IMR-90 (cell line): ENCODE measurements around the gene MRTFB.

ENCODE experiments used
- BHLHE40 ChIP-seq: fragments of 150-350 bp; IDR thresholded peaks from 2 replicates; pipeline ENCODE4 v1.6.1; 2016; ENCODE audit warnings: mild to moderate bottlenecking, low read depth, low read length
- CEBPB ChIP-seq: IDR thresholded peaks from 2 replicates; pipeline ENCODE4 v1.6.1; 2012; ENCODE audit warnings: low read depth, low read length, improper control_type of control experiment
- CTCF ChIP-seq: conservative IDR thresholded peaks from 2 replicates; pipeline ENCODE4 v1.5.1; 2012; ENCODE audit warnings: mild to moderate bottlenecking, low read depth, low read length, improper control_type of control experiment
- ELK1 ChIP-seq: fragments of 150-350 bp; IDR thresholded peaks from 2 replicates; pipeline ENCODE4 v1.6.1; 2016; ENCODE audit warnings: low read depth, mild to moderate bottlenecking, low read length, moderate library complexity, borderline replicate concordance
- MAFK ChIP-seq: IDR thresholded peaks from 2 replicates; pipeline ENCODE4 v1.6.1; 2012; ENCODE audit warnings: low read depth, low read length, improper control_type of control experiment
- MAZ ChIP-seq: IDR thresholded peaks from 2 replicates; pipeline ENCODE4 v1.6.1; 2012; ENCODE audit warnings: low read depth, mild to moderate bottlenecking, low read length, improper control_type of control experiment, moderate library complexity, borderline replicate concordance
- POLR2A ChIP-seq: IDR thresholded peaks from 2 replicates; pipeline ENCODE4 v1.6.1; 2012; ENCODE audit warnings: mild to moderate bottlenecking, low read depth, low read length
- RAD21 ChIP-seq: IDR thresholded peaks from 2 replicates; pipeline ENCODE4 v1.6.1; 2012; ENCODE audit warnings: low read length, improper control_type of control experiment
- SMC3 ChIP-seq: fragments of 150-350 bp; IDR thresholded peaks from 2 replicates; pipeline ENCODE4 v1.6.1; 2016; ENCODE audit warnings: low read depth, mild to moderate bottlenecking, antibody characterized with exemption, low read length, moderate library complexity

GRCh38 chr16:14315683-14316320 lies 244.7 kb downstream of the MRTFB start:
- no peak for TF ChIP-seq POLR2A
- no peak for TF ChIP-seq CTCF
- TF ChIP-seq CEBPB = no peak
- TF ChIP-seq SMC3 = no peak
- TF ChIP-seq ELK1 = no peak
- no peak for TF ChIP-seq MAFK
- TF ChIP-seq MAZ = no peak
- TF ChIP-seq RAD21 = no peak
- no peak for TF ChIP-seq BHLHE40
